Esophagus squamous epithelium (tissue), 4 donors: ENCODE data around the gene LHX4.

ENCODE experiments used
- POLR2A ChIP-seq, 4 donors: fragments of 450-650 bp; IDR thresholded peaks; one replicate each; pipeline ENCODE4 v1.6.1; 2017; ENCODE audit warnings: antibody characterized with exemption in 4 of 4, mild to moderate bottlenecking in 4 of 4, moderate library complexity in 3 of 4
- TF ChIP-seq, protein P1 (sequence below), 6 experiments: fragments of 450-650 bp in 4 of 6; fragments of 200-600 bp in 2 of 6; sonication (generic) in 2 of 6; IDR thresholded peaks; one replicate each; pipeline ENCODE4 v1.5.1; 2016 to 2019; ENCODE audit warnings: antibody characterized with exemption in 6 of 6, mild to moderate bottlenecking in 4 of 6, moderate library complexity in 4 of 6

DNA sequence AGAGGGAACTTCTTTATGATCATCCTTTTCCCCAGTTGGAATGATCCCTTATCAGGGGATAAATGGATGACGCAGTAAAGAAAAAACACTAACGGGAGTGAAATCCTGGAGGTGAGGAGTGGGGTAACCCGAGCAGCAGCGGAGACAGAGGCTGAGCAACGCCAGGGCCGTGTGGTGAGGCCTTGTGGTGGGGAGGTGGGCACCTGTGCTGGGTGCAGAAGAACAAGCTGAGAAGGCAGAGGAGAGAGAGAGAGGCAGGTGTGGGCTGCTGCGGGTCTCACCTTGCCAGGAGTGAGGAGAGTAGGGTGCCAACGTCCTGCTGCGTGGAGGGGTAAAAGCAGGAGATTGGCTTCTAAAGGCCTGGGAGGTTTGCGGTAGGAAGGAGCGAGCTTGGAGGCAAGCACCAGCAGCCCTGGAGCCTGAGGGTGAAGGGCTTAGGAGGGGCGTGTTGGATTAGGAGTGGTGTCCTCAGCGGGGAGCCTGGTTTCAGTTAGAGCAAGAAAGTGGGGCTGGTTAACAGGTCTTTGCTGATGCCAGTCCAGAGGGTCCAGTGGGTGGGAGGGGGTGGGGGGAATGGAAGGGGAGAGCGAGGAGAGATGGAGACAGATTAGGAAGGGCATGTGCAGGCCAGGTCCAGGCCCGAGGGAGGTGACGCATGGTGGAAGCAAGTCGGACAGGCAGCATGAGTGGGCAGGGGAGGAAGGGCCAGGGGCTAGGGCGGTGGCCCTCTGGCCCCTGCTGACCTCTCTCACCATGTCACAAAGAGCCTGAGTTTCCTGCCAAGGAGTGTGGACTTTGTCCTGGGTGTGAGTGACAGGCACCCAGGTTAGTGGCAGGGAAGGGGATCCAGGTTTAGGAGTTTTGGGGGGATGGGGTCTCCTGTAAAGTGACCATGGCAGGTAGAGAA is 36.7 kb upstream of the LHX4 start:
- TF ChIP-seq, protein P1, sequence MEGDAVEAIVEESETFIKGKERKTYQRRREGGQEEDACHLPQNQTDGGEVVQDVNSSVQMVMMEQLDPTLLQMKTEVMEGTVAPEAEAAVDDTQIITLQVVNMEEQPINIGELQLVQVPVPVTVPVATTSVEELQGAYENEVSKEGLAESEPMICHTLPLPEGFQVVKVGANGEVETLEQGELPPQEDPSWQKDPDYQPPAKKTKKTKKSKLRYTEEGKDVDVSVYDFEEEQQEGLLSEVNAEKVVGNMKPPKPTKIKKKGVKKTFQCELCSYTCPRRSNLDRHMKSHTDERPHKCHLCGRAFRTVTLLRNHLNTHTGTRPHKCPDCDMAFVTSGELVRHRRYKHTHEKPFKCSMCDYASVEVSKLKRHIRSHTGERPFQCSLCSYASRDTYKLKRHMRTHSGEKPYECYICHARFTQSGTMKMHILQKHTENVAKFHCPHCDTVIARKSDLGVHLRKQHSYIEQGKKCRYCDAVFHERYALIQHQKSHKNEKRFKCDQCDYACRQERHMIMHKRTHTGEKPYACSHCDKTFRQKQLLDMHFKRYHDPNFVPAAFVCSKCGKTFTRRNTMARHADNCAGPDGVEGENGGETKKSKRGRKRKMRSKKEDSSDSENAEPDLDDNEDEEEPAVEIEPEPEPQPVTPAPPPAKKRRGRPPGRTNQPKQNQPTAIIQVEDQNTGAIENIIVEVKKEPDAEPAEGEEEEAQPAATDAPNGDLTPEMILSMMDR (IDR thresholded peaks at IDR 0.05): no peak
- no peak for TF ChIP-seq POLR2A (IDR thresholded peaks at IDR 0.05)
